NCI-H2081 treated with DMSO at 0.1 percent for 48 hours (cell line): Measurements from ENCODE around the gene IGF2R.
"Not testable (repeated sequence)": the region's sequence is repeated elsewhere in the genome, so short reads cannot be mapped to it uniquely, and the experiment has no call there.

Experiments
- DNase-seq: peaks from one replicate; lab custom pipeline; 2025; lab: John Stamatoyannopoulos, UW

IGF2R gene

DNA sequence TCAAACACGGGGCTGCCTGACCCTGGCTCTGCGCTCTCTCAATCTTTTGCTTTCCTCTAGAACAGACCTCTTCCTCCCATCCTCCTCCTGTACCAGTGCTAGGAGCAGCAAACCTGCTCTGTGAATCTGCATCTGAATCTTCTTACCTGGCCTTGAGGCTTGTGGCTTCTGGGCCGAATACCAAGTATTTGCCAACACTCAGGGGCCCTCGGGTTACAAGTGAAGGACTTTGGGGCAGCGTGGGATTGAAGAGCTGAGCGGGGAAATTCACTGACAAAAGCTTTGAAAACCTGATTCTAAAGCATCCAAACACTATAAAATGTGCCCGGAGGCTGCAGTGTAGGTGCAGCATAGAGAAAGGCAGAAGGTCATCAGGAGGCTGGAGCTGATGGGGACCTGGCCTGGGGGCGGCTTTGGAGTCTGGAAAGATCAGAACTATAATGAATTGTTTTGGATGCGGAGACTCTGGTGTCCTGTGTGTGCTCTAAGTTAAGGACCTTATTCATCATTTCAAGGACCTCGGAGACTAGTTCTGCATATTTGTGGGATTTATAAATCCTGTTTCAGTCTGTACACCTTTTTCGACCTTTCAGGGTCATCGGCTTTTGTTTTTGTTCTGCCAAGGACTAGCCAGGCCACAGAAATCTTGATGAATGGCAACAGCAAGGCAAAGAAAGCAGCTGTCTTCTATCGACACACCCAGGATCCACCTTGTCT lies 16.4 kb upstream of the IGF2R start:
- no peak for DNase-seq

GRCh38 chr6:159953091-159953601 lies 15.7 kb upstream of the IGF2R start:
- DNase-seq, result no peak

DNA sequence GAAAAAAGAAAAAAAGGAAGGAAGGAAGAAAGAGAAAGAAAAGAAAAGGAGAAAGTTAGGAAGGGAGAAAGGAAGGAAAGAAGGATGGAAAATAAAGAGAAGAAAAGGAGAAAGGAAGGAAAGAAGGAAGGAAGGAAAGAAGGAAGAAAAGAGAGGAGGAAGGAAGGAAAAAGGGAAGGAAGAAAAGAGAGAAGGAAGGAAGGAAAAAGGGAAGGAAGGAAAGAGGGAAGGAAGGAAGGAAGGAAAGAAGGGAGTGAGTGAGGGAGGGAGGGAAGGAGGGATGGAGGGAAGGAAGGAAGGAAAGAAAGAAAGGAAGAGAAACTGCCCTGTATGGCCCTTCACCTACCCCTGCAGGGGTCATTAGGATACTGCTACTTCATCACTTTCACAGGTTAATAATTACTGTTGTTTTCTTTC lies 12.9 kb upstream of the IGF2R start:
- no peak for DNase-seq

DNA sequence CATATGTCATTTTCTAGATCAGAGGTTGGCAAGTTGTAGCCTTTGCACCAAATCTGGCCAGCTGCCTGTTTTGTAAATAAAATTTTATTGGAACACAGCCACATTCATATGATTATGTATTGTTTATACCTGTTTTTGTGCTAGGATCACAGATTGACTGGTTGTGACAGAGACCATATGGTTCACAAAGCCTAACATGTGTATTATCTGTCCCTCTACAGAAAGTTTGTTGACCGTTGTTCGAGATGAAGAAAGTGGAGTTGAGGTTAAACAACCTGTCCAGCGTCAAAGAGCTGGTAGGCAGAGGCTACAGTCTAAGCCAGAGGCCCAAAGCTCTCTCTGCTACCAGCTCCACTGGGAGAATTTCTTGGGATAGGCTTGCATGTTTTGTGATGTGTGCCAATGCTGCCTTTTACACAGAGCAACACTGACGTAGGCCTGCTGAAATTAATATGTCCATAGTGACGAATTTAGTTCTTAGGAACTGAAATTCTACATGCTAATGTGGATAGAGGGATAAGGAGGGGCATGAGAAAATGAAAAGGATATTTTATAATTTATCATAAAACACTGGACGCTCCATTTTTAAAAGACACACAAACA lies 11.7 kb upstream of the IGF2R start:
- no peak for DNase-seq

DNA sequence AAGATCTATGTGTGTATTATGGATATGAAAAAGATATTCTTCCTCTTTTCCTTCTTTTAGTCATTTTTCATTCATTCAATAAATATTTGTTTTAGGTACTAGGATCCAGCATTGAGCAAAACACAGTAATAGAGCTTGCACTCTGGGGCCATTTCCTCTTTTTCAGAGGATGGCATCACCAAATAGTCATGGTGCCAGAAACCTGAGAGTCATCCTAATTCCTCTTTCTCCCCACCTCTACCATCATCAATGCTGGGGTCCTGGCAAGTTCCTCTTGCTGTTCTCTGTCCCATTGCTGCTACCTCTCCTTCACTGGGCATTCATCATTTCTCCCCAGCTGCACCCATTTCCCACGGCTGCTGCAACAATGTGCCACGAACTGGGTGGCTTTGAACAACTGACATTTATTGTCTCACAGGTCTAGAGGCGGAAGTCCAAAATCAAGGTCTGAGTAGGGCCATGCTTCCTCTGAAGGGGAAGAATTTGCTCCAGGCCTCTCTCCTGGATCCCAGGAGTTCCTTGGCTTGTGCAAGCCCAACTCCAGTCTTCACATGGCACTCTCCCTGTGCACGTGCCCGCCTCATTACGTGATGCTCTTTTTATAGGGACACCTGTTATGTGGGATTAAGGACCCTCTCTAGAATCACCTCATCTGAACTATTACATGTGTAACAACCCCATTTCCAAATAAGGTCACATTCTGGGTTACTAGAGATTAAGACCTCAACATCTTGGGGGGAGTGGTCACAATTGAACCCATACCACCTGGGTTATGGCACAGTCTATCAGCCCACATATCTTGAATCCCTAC lies 9.5 kb upstream of the IGF2R start:
- DNase-seq, result no peak

DNA sequence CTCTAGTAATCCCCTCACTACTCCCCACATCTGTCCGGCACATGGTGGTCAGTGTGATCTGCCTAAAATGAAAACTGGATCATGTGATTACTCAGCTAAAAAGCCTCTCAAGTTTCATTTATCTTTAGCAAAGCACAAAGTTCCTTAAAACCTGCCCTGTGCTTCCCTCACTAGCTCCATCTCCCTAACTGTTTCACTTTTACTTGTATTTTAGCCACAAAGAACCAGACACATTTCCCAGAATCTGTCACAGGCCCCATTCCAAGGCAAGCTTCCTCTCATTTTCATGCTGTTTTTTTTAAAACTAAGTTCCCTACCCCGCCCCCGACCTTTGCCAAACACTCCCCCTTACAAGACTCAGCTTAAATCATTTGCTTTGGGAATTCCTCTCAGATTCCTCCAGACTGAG lies 8.9 kb upstream of the IGF2R start:
- DNase-seq, result no peak

GRCh38 chr6:159960485-159960884 lies 8.4 kb upstream of the IGF2R start:
- no peak for DNase-seq

DNA sequence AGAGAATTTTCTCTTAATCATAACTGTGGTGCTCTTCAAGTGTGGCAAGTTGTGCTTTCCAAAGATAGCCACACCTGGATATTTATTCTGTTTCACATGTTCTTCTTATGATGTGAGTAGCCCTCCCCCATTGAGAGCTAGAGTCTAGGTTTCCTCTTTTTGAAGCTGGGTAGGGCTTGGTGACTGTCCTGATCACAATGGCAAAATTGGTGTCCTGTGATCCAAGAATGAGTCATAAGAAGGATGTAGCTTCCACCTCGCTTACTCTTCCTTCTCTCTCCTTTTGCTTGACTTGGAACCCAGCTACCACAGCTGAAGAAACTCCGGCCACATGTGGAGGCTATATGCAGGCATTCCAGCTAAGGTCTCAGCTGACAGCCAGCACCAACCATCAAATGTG lies 7.4 kb upstream of the IGF2R start:
- DNase-seq, result no peak

GRCh38 chr6:159963111-159963510 lies 5.8 kb upstream of the IGF2R start:
- no peak for DNase-seq

DNA sequence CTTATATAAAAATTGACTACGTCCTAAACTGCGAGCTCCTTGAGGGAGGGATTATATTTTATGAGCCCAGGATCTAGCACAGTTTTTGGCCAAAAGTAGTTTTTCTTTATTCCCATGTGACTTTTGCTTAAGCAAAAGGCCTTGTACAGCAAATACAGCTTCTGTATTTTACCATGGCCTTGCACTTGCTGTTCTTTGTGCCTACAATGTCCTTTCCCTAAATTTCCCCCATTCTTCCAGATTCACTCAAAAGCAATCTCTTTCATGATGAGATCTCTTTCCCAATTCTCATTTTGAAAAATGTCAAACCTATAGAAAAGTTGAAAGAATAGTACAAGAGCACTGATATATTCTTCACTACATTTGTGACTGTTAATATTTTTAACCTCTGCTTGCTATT lies 4.8 kb upstream of the IGF2R start:
- no peak for DNase-seq

GRCh38 chr6:159966339-159966738 lies 2.5 kb upstream of the IGF2R start:
- no peak for DNase-seq

DNA sequence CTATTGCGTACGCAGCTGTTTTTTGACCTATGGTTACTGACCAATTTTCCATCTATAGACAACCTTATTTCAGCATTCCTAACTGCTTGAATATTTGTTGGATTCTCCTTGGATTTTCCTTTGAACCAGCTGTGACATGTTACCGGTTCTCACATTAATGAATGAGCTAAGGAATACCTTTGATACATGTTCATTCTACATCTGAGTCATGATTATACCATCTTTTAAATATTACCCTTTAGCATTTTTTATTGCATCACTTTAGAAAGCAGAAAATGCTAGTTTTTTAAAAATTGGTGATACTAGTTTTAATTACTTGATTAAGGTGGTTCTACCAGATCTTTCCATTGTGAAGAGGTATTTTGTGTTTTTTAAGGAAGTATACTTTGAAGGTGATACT lies 1.9 kb upstream of the IGF2R start:
- no peak for DNase-seq

- DNase-seq, result not testable (repeated sequence)
Measured at GRCh38 chr6:159967621-159968020, 1.3 kb upstream of the IGF2R start.

DNA sequence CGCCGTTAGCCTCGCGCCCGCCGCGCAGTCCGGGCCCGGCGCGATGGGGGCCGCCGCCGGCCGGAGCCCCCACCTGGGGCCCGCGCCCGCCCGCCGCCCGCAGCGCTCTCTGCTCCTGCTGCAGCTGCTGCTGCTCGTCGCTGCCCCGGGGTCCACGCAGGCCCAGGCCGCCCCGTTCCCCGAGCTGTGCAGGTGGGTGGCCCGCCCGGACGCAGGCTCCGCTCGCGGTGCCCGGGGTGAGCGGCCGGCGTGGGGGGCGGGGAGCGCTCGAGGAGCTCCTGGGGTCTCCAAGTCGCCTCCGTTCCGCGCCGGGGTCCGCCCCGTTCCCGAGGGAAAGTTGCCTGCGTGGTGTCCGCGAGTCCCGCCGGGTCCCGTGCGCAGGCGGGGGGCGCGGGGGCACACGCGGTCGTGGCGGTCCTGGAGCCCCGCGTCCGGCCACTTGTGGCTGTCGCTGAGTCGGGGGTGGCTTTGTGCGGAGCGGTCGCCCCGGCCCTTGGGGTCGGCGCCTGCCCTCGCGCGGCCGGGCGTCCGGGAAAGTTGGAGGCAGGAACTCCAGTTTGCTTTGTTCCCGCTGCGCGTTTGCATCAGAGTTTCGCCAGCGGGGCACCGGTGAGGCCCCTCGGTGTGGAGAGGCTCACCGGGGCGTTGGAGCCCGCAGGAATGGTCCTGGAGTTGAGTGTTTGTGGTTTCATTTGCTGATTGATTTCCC lies 476 bp downstream of the IGF2R start:
- DNase-seq, result no peak

DNA sequence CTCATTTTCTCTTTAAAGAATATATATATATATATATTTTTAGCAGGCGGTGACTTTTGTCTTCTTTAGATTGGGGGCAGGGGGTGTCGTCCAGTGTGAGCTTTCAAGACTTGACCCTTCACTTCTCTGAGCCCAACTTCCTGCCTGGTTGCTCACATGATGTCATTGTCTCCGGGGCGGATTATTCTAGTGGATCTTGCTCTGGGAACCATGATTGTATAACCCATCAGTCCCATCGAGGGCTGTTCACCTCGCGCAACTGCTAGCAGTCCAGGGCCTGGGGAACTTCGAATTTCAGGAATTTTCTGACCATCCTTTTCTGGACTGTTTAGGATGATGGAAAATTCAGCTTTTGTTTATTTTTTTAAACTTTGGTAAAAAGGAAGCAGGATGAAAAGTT lies 1.0 kb downstream of the IGF2R start:
- DNase-seq, result no peak

GRCh38 chr6:159970659-159971063 lies 1.8 kb downstream of the IGF2R start:
- DNase-seq, result no peak

DNA sequence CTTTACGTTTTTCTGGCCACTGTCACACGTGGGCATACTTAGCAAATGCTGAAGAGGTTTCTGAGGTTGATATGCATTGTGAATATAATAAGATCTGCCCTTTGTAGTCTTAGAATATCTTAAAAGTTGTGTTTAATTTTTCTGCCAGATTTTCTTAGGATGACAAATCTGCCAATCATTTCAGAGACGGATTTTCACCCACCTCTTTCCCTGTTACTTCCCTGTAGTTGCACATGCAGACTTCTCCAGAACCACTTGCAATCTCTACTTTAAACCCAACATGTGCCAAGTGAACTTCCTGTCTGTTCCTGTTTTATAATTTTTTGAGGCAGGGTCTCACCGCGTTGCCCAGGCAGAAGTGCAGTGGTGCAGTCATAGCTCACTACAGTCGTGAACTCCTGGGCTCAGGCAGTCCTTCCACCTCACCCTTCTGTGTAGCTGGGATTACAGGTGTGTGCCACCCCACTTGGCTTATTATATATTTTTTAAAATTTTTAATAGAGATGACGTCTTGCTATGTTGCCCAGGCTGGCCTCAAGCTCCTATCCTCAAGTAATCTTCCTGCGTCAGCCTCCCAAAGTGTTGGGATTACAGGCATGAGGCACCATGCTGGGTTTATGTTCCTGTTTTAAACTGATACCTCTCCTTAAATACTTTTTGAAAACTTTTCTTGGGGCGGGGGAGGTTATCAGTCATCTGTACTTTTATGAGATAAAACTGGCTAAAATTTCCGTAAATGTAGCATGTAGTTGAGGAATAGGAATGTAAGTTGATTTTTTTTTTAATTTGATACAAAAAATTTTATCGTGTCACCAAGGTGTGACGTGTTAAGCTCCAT lies 2.7 kb downstream of the IGF2R start:
- DNase-seq, result no peak

DNA sequence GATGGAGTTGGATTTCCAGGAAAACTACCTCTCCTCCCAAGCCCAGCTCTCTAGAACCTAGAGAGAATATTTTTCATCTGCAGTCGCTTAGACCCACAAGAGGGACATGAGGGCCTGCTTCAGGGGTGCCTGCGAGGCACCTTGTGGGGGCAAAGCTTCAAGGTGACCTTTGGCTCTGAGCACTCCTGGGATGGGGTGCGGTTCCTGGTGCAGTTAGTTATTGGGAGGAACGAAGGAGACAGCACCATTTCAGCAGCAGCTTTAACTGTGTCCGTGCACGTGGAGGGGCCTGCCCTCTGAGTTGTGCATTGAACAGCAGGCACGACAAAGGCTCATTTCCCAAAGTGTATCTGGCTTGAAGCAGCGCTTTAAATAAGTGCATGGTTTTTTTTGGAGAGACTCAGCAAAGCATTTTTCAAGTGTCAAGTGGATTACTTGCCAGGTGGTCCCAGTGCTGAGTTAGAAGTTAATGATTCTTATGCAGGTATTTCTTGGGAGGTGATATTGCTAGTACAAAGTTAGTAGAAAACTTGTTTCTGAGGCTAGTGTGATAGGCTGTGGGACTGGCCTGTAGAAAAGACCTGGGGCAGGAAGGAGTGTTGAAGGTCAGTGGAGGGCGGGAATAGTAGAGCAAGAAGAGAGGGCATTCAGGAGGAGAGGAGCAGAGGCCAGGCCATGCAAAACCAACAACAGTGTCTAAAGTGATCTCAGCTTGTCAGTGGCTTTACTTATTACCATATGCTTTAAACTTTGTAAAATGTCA lies 3.8 kb downstream of the IGF2R start:
- DNase-seq, result no peak

DNA sequence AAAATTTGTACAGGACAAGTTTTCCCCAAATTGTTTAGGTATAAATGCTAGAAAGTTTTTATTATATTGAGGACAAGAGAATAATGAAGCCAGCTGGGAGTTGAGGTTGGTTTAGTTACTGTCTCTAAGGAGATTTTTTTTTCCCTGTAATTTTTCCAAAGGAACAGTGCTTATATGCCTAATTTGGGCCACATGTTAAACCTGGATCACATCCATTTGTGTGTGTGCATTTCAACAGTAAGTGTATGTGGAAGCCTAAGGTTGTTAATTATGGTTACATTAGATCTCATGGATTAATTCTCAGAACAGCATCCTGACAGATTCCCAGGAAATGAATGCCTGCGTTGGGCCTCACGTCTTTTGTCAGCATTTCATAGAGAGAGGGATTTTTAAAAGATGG lies 4.5 kb downstream of the IGF2R start:
- no peak for DNase-seq

- DNase-seq, result no peak
Measured at GRCh38 chr6:159973951-159974350, 5.1 kb downstream of the IGF2R start.

- no peak for DNase-seq
Measured at GRCh38 chr6:159974932-159975331, 6.0 kb downstream of the IGF2R start.
